Rectal smooth muscle tissue (tissue), 1 donor: ENCODE data around the gene COL18A1.
"Not testable (repeated sequence)": the region's sequence is repeated elsewhere in the genome, so short reads cannot be mapped to it uniquely, and the experiment has no call there.

Source experiments
- H3K27ac ChIP-seq: one replicate; pipeline ENCODE4 v1.7.0; 2013; ENCODE audit warnings: low read depth, low read length, inconsistent platforms
- H3K27me3 ChIP-seq: one replicate; pipeline ENCODE4 v1.7.0; 2013; ENCODE audit warnings: low read length; ENCODE audit not compliant: control insufficient read depth, insufficient read depth
- H3K36me3 ChIP-seq: one replicate; pipeline ENCODE4 v1.7.0; 2013; ENCODE audit warnings: low read length; ENCODE audit not compliant: control insufficient read depth, insufficient read depth
- H3K4me1 ChIP-seq: one replicate; pipeline ENCODE4 v1.7.0; 2013; ENCODE audit warnings: low read length; ENCODE audit not compliant: control insufficient read depth, insufficient read depth
- H3K4me3 ChIP-seq: one replicate; pipeline ENCODE4 v1.7.0; 2013; ENCODE audit warnings: low read length
- H3K9ac ChIP-seq: one replicate; pipeline ENCODE4 v1.7.0; 2013; ENCODE audit warnings: low read length

Gene COL18A1

DNA sequence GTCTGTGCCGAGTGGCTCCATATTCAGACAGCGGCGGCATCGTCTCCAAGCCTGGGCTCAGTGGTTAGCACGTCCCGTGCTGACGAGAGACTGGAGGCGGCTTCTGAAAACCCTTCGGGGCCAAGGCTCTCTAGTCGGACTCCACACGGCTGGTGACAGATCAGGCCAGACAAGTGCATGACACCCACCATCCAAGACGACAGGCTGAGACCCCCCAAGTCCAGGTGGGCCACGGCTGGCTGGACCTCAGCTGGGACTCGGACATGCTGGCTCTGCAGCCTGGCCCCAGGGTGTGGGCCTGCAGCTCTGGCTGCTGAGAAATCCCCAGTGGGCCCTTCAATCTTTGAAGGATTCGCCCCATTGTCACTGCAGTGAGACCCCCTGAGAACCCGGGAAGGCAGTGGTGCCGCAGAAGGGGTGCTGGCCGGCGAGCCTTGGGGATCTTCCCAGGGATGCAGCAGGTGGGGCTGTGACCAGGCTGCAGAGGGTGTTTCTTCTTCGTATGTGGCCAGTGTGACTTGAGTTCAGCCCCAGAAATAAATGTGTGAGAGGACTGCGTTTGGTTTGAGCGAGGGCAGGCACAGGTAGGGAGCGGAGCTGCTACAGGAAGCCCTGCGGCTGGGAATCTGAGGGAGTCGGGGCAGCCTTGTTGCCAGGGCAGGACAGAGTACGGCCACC lies 153.2 kb downstream of the COL18A1 start:
- Histone ChIP-seq H3K27me3 (no peaks in the 10 kb centered on the region), H3K27ac (no peak overlapping the region), H3K36me3 (no peaks in the 10 kb centered on the region)

DNA sequence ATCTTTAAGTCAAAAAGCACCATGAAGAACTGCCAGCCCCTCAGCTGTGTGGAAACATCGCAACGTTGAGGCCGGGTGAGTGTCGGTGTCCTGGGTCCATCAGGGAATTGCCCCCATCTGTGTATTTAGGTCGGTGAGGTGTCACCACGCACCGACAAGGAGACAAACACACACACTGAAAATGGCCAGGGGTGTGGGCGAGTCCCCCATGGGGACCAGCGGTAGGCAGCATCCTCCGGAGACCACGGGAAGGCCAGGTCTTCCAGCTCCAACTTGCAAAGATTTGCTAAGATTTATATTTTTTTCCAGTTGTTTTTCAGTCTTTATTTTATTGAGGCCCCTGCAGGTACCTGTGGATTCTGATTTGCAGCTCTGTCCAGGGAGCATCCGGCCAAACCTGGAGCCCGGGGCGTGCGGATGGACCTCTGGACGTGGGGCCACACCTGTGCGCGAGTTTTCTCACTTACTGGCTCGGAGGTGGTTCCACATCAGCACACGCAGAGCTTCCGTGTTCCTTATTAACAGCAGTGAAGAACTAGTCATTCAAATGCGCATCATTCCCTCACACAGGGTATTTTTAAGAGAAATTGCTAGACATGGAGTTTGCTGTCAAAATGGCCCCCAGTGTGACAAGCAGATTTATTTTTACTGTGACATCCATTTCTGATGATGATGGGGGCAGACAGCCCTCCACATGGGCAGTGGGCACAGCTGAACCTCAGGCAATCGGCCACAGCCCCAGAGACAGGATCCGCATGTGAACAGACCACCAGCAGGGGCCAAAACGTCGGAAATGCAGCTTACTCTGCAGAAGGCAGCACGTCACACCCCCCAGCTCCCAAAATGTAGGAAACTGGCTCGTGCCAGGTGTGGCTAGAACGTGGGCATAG lies 154.5 kb downstream of the COL18A1 start:
- Histone ChIP-seq H3K9ac (no peak overlapping the region), H3K36me3 (no peaks in the 10 kb centered on the region), H3K4me3 (no peak overlapping the region), H3K27ac (no peak overlapping the region), H3K4me1 (no peaks in the 10 kb centered on the region), H3K27me3 (no peaks in the 10 kb centered on the region)

More for the DNA sequence above, 153.2 kb downstream of the COL18A1 start:
- Histone ChIP-seq H3K4me1 (no peaks in the 10 kb centered on the region), H3K9ac (no peak overlapping the region), H3K4me3 (no peak overlapping the region)

DNA sequence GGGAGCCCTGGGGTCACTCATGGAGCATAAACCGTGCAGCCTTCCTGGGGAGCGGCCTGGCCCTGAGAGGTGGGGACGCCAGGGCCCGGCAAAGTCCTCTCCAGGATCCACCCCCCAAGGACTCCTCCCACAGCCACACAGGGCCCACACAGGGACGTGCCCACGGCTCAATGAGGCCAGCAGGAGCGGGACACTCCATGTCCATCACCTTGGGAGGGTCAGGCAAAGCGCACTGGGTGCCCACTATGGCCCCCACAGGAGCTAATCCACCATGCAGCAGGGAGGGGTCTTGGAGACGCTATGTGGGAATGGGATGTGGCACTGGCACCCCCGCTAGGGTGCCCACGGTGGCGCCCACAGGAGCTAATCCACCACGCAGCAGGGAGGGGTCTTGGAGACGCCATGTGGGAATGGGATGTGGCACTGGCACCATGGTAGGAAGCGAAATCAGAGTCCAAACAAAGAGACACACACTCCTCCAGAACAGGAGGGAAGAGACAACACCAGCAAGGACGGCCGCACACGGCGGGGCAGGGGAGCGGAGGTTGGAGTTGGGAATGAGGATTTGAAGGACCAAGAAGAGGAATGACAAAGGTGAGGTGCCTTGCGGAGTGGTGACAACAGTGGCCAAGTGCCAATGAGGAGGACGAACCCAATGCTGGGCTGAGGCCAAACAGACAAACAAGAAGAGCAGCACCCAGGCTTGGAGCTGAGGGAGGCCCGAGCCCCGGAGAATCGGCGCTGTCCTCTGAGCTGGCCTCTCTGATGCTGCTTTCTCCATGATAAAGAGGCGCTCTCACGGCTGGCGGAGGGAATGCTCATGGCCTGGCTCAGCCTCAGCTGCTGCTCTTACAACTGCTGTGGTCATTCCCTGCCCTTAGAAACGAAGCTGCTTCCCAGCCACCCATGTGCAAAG lies 155.4 kb downstream of the COL18A1 start:
- Histone ChIP-seq H3K4me1 (no peaks in the 10 kb centered on the region), H3K27me3 (no peaks in the 10 kb centered on the region), H3K9ac (no peak overlapping the region), H3K4me3 (no peak overlapping the region), H3K27ac (no peak overlapping the region), H3K36me3 (no peaks in the 10 kb centered on the region)

DNA sequence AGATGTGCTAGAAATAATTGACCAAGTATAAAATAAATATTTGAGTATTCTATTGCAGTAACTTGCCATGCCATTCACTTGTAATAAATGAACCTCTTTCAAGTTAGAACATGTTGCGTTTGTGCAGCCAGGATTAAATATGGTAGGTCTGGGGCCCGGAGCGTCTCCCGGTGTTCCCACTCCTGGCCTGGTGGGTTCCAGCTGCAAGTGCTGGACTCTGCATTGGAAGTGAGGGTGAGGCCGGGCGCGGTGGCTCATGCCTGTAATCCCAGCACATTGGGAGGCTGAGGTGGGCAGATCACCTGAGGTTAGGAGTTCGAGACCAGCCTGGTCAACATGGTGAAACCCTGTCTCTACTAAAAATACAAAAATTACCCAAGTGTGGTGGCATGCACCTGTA lies 156.3 kb downstream of the COL18A1 start:
- not testable (repeated sequence) for H3K27ac ChIP-seq, H3K4me1 ChIP-seq, H3K9ac ChIP-seq, H3K27me3 ChIP-seq, H3K4me3 ChIP-seq, H3K36me3 ChIP-seq

DNA sequence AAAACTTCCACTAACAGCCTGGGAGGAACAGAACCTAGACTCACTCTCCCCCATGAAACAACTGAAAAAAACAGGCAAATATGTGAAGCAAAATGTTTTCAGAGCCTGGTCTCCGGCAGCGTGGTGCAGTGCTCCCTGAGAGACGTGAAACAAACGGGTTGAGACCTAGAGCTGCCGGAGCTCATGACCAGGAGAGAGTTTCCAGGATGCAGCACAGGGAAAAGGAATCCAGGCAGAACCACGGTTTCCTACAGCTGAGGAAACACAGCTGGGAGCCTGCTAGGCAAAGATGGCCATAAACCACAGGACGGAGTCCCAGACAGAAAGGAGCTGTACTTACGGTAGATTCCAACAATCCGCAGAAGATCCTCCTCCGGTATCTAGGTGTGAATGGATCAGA lies 157.4 kb downstream of the COL18A1 start:
- Histone ChIP-seq H3K4me1 (no peaks in the 10 kb centered on the region), H3K27me3 (no peaks in the 10 kb centered on the region), H3K27ac (no peak overlapping the region), H3K36me3 (no peaks in the 10 kb centered on the region), H3K4me3 (no peak overlapping the region), H3K9ac (no peak overlapping the region)

DNA sequence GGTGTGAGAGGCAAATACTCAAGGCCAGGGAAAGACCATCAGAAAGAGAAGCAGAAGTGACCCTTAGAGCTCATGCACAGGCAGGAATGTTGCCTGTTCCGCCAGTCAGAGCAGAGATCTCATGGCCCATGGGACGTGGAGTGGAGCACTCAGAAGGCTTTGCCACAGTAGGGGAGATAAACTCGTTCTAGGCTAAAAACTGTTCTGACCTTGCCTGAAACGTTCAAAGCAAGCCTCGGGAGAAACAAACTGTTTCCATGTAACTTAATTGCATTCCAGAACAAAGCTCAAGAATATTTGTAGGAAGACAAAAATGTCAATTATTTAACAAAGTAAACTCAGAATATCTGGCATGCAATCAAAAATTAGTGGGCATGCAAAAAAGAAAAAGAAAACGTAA lies 158.0 kb downstream of the COL18A1 start:
- H3K4me3 ChIP-seq, result no peak overlapping the region

More for the DNA sequence above, 158.0 kb downstream of the COL18A1 start:
- Histone ChIP-seq H3K27ac (no peak overlapping the region), H3K9ac (no peak overlapping the region), H3K27me3 (no peaks in the 10 kb centered on the region), H3K36me3 (no peaks in the 10 kb centered on the region), H3K4me1 (no peaks in the 10 kb centered on the region)
